Thyroid gland (tissue), 4 donors: Measurements from ENCODE around the gene MYLK.

ENCODE experiments used
- CTCF ChIP-seq, 6 experiments: fragments of 200-600 bp in 3 of 6; fragments of 450-650 bp in 3 of 6; sonication (generic) in 3 of 6; IDR thresholded peaks; one replicate each; pipeline ENCODE4 v1.5.1; 2016 to 2019; ENCODE audit warnings: antibody characterized with exemption in 6 of 6, mild to moderate bottlenecking in 2 of 6, inconsistent platforms in 1 of 6, moderate library complexity in 1 of 6
- POLR2A ChIP-seq, 2 donors: fragments of 450-650 bp; IDR thresholded peaks; one replicate each; pipeline ENCODE4 v1.6.1; 2017; ENCODE audit warnings: antibody characterized with exemption in 2 of 2, mild to moderate bottlenecking in 2 of 2, moderate library complexity in 1 of 2

GRCh38 chr3:123660900-123661299 is 223.2 kb downstream of the MYLK start:
- TF ChIP-seq CTCF (IDR thresholded peaks at IDR 0.05) (no peak), POLR2A (IDR thresholded peaks at IDR 0.05) (peak in 1 of 2 donors; percentile 72)
